Activated naive CD4-positive, alpha-beta T cell treated with anti-CD3 and anti-CD28 coated beads, Interleukin-2, amount 50 U/mL, for 72 hours (primary cell): ENCODE results near the gene PATL2. TPM values are rescaled to one million over a fixed set of nuclear protein-coding genes. Genes with fewer than 3 reads are reported as not detected.
"Not testable (repeated sequence)": the region's sequence is repeated elsewhere in the genome, so short reads cannot be mapped to it uniquely, and the experiment has no call there.

Experiments used
- ATAC-seq, 2 donors: fragments of 150-1000 bp; cut with Tn5 transposase; 2 replicates each; pipeline ENCODE4 v1.10.0; 2021; ENCODE audit warnings: mild to moderate bottlenecking in 2 of 2, moderate library complexity in 2 of 2
- DNase-seq, 2 donors: peaks; one replicate each; pipeline ENCODE4 v3.0.0; 2021 to 2022; ENCODE audit warnings: low spot score in 2 of 2
- H3K27ac Mint-ChIP-seq, 2 donors: one replicate each; pipeline ENCODE4 v1.8.0; 2022; ENCODE audit warnings: mild to moderate bottlenecking in 2 of 2, mixed read lengths in 2 of 2
- H3K36me3 Mint-ChIP-seq, 2 donors: one replicate each; pipeline ENCODE4 v1.8.0; 2022; ENCODE audit warnings: mixed read lengths in 2 of 2
- H3K9me3 Mint-ChIP-seq, 2 donors: one replicate each; pipeline ENCODE4 v1.8.0; 2022; ENCODE audit warnings: mixed read lengths in 2 of 2
- total RNA-seq, 2 donors: library from RNA; stranded (reverse); gene quantifications; one replicate each; pipeline ENCODE4 v1.2.3, GENCODE V29; 2022

Gene PATL2
- total RNA-seq, 2 donors from 2014 or later = 12.4 to 30.7 TPM

DNA sequence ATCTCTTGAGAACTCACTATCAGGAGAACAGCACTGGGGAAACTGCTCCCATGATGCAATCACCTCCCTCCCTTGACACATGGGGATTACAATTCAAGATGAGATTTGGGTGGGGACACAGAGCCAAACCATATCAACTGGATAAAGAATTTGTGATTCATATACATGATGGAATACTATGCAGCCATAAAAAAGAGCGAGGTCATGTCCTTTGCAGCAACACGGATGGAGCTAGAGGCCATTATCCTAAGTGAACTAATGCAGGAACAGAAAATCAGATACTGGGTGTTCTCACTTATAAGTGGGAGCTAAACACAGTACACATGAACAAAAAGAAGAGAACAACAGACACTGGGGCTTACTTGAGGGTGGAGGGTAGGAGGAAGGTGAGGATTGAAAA lies 64.7 kb downstream of the PATL2 start:
- H3K36me3 Mint-ChIP-seq = peaks cover 34 to 56% of the 10 kb centered on the region in 2 donors
- peaks cover 7 to 14% of the 10 kb centered on the region in 2 donors for H3K9me3 Mint-ChIP-seq
- ATAC-seq = no peak
- no peak for DNase-seq
- peak overlapping the region; percentile 64 to 73 for H3K27ac Mint-ChIP-seq

GRCh38 chr15:44641651-44642050 lies 69.5 kb downstream of the PATL2 start:
- DNase-seq (no peak), ATAC-seq (no peak)
- no peak overlapping the region for H3K27ac Mint-ChIP-seq
- peaks cover 7 to 13% of the 10 kb centered on the region in 2 donors for H3K9me3 Mint-ChIP-seq
- peaks cover 26 to 45% of the 10 kb centered on the region in 2 donors for H3K36me3 Mint-ChIP-seq

GRCh38 chr15:44636976-44637375 lies 74.1 kb downstream of the PATL2 start:
- peaks cover 9 to 45% of the 10 kb centered on the region in 2 donors for H3K36me3 Mint-ChIP-seq
- ATAC-seq (no peak), DNase-seq (no peak)
- no peak overlapping the region for H3K27ac Mint-ChIP-seq
- no peaks in the 10 kb centered on the region for H3K9me3 Mint-ChIP-seq

DNA sequence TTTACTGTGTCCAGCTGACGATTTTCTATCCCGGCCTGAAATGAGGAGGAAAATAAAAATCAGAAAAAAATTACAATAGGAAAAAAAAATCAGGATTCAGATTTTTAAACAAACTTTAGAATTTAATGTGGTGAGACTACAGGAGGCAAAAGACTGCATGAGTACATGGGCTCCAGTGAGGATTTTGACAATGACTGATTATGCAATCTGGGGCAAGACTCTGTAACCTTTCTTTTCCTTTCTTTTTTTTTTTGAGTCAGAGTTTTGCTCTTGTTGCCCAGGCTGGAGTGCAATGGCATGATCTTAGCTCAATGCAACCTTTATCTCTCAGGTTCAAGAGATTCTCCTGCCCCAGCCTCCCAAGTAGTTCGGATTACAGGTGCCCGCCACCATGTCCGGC lies 77.5 kb downstream of the PATL2 start:
- peak; percentile 73 to 87 for ATAC-seq
- H3K36me3 Mint-ChIP-seq = peaks cover 9 to 50% of the 10 kb centered on the region in 2 donors
- DNase-seq = peak in 1 of 2 donors; percentile 8
- no peaks in the 10 kb centered on the region for H3K9me3 Mint-ChIP-seq
- H3K27ac Mint-ChIP-seq = peak overlapping the region; percentile 84 to 98

DNA sequence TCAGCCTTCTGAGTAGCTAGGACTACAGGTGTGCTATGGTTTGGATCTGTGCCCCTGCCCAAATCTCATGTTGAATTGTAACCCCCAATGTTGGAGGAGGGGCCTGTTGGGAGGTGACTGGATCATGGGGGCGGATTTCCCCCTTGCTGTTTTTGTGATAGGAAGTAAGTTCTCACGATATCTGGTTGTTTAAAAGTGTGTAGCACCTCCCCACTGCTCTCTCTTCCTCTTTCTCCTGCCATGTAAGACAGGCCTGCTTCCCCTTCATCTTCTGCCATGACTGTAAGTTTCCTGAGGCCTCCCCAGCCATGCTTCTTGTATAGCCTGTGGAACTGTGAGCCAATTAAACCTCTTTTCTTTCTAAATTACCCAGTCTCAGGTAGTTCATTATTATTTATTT lies 85.8 kb downstream of the PATL2 start:
- H3K36me3 Mint-ChIP-seq = peaks cover 8 to 18% of the 10 kb centered on the region in 2 donors
- not testable (repeated sequence) for DNase-seq, ATAC-seq, H3K9me3 Mint-ChIP-seq
- peak overlapping the region in 1 of 2 donors; percentile 3 for H3K27ac Mint-ChIP-seq

DNA sequence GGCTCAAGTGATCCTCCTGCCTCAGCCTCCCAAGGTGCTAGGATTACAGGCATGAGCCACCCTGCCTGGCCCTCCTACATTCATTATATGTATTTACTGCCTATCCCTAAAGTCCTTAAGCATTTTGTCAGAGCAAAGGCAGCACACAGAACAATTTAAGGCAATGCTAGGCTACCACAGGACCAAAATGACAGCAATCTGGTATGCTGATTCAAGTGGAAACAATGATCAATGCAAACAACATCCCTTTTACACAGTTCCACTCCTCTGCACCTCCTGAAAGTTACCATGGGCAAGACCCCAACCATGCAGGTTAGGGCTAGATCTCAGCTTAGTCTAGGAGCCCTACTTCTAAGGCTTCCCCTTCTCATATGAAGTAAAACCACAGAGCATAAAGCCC lies 87.9 kb downstream of the PATL2 start:
- Mint-ChIP-seq H3K9me3 (no peaks in the 10 kb centered on the region), H3K27ac (peak overlapping the region in 1 of 2 donors; percentile 2), H3K36me3 (peaks cover 8 to 12% of the 10 kb centered on the region in 2 donors)
- no peak for DNase-seq
- peak; percentile 16 to 74 for ATAC-seq

DNA sequence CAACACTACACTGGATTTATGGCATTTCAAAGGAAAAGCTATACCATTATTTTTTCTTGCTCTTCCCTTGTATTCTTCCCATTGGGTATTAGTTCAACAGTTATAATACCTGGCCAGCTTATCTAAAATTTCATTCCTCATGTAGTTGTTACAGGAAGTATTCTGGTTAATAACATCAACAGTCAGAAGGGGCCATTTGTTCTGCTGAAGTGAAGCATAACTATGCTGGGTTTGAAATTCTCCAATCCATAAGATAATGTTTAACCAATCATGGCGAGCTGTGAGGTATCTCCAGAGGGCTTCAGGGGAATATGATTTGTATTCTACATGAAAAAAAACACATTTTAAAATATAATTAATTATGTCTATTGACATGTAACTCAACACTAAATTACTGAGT lies 91.0 kb downstream of the PATL2 start:
- no peak overlapping the region for H3K27ac Mint-ChIP-seq
- ATAC-seq (no peak), DNase-seq (no peak)
- no peaks in the 10 kb centered on the region for H3K9me3 Mint-ChIP-seq
- H3K36me3 Mint-ChIP-seq = peaks cover 0 to 19% of the 10 kb centered on the region in 2 donors

- DNase-seq (no peak), ATAC-seq (no peak)
- Mint-ChIP-seq H3K36me3 (peaks cover 0 to 35% of the 10 kb centered on the region in 2 donors), H3K27ac (peak overlapping the region in 1 of 2 donors; percentile 9), H3K9me3 (no peaks in the 10 kb centered on the region)
Observed at GRCh38 chr15:44616974-44617373, 94.1 kb downstream of the PATL2 start.

Other genes starting within 250 kb of the PATL2 start
- 10 to 100 TPM; 74.8 to 78.0 TPM for gene EIF3J, start 174.2 kb downstream of the PATL2 start, total RNA-seq
- 10 to 100 TPM; 90.9 to 99.3 TPM for gene SPG11, start 47.7 kb downstream of the PATL2 start, total RNA-seq
- 1,000 to 10,000 TPM; 4,139 to 6,333 TPM for gene B2M, start 194 bp upstream of the PATL2 start, total RNA-seq
- gene TRIM69, start 25.2 kb upstream of the PATL2 start, total RNA-seq = 10 to 100 TPM; 60.8 to 68.8 TPM
- gene TERB2, start 245.4 kb upstream of the PATL2 start, total RNA-seq = not detected